ENCODE measurements around the gene EIF5AL1.

GRCh38 chr10:79547973-79548372 is 35.6 kb downstream of the EIF5AL1 start:
- no peak for TF ChIP-seq CTCF (IDR thresholded peaks at IDR 0.05)
- no peak for TF ChIP-seq POLR2A (IDR thresholded peaks at IDR 0.05)
